PC-9 (cell line): ENCODE data around the gene ARHGAP6. TPM values are rescaled to one million over a fixed set of nuclear protein-coding genes. Genes with fewer than 3 reads are reported as not detected.

Source experiments
- BruUV-seq: library from RNA; stranded (reverse); fragments of 400-500 nt; replicated peaks from 2 replicates; lab custom pipeline; 2021; lab: Mats Ljungman, UMichigan
- CTCF ChIA-PET: fragments of 300-600 bp; sonication (Branson Sonifier 250); formaldehyde crosslinking; loops from one replicate; lab custom pipeline; 2022; ENCODE audit warnings: antibody characterized with exemption; lab: Charles Lee
- POLR2A ChIA-PET: fragments of 300-600 bp; sonication (Branson Sonifier 250); formaldehyde crosslinking; loops from one replicate; lab custom pipeline; 2022; ENCODE audit warnings: antibody characterized with exemption; ENCODE audit not compliant: unreplicated experiment; lab: Charles Lee
- DNase-seq, 2 experiments: peaks; one replicate each; pipeline versions ENCODE4 v3.0.0 to v3.0.0-alpha.2; 2015 to 2022; ENCODE audit warnings: mixed read lengths in 1 of 2
- H2AFZ ChIP-seq: fragments of 200-600 bp; sonication (generic); 2 replicates; pipeline ENCODE4 v1.8.1; 2017; ENCODE audit warnings: antibody characterized with exemption
- H3F3A ChIP-seq: fragments of 200-600 bp; sonication (generic); 2 replicates; pipeline ENCODE4 v1.8.1; 2017; ENCODE audit warnings: antibody characterized with exemption, mild to moderate bottlenecking, low read depth; ENCODE audit not compliant: insufficient read depth
- H3K27ac ChIP-seq: fragments of 200-600 bp; sonication (generic); 2 replicates; pipeline ENCODE4 v1.6.1; 2016; ENCODE audit warnings: mixed run types
- H3K27me3 ChIP-seq: fragments of 200-600 bp; sonication (generic); 2 replicates; pipeline ENCODE4 v1.6.1; 2016; ENCODE audit warnings: low read depth, mixed run types; ENCODE audit not compliant: insufficient read depth
- H3K36me3 ChIP-seq: fragments of 200-600 bp; sonication (generic); 2 replicates; pipeline ENCODE4 v1.6.1; 2016; ENCODE audit warnings: low read depth, mixed run types
- H3K4me1 ChIP-seq: fragments of 200-600 bp; sonication (generic); replicated peaks from 2 replicates; pipeline ENCODE4 v1.6.1; 2016; ENCODE audit warnings: mixed run types; ENCODE audit not compliant: insufficient read depth
- H3K4me2 ChIP-seq: fragments of 200-600 bp; sonication (generic); 2 replicates; pipeline ENCODE4 v1.6.1; 2017; ENCODE audit warnings: mixed run types
- H3K4me3 ChIP-seq: fragments of 200-600 bp; sonication (generic); 2 replicates; pipeline ENCODE4 v1.6.1; 2016; ENCODE audit warnings: mixed run types
- H3K79me2 ChIP-seq: fragments of 200-600 bp; sonication (generic); 2 replicates; pipeline ENCODE4 v1.6.1; 2017; ENCODE audit warnings: low read depth, mixed run types
- H3K9me2 ChIP-seq: fragments of 200-600 bp; sonication (generic); 2 replicates; pipeline ENCODE4 v1.8.1; 2017; ENCODE audit warnings: mild to moderate bottlenecking; ENCODE audit not compliant: insufficient read depth
- H3K9me3 ChIP-seq: fragments of 200-600 bp; sonication (generic); 2 replicates; pipeline ENCODE4 v1.8.1; 2016; ENCODE audit warnings: low read depth; ENCODE audit not compliant: insufficient read depth
- H4K20me1 ChIP-seq: fragments of 200-600 bp; sonication (generic); 2 replicates; pipeline ENCODE4 v1.8.1; 2017; ENCODE audit not compliant: insufficient read depth
- CTCF ChIP-seq: fragments of 200-600 bp; sonication (generic); conservative IDR thresholded peaks from 2 replicates; pipeline ENCODE4 v1.6.1; 2017; ENCODE audit warnings: mixed run types, antibody characterized with exemption, mild to moderate bottlenecking, moderate library complexity
- EZH2 ChIP-seq: fragments of 200-600 bp; sonication (generic); IDR thresholded peaks from 2 replicates; pipeline ENCODE4 v1.8.0; 2017; ENCODE audit warnings: antibody characterized with exemption, low read depth
- intact Hi-C: fragments of 100-400 bp; cut with micrococcal nuclease; formaldehyde crosslinking; loops from one replicate; pipeline ENCODE4 v1.10.0; 2022; ENCODE audit not compliant: unreplicated experiment
- total RNA-seq: library from RNA; stranded (reverse); gene quantifications from 2 replicates; pipeline ENCODE4 v1.2.3, GENCODE V29; 2021

Gene ARHGAP6
- total RNA-seq, 1 experiment from 2014 or later = not detected

GRCh38 chrX:11408783-11409182, 256.9 kb downstream of the ARHGAP6 start:
- no peak for TF ChIP-seq CTCF
- TF ChIP-seq EZH2 = no peak
- H4K20me1 ChIP-seq = no peaks in the 10 kb centered on the region
- no peak overlapping the region for H2AFZ ChIP-seq
- no peaks in the 10 kb centered on the region for H3K4me1 ChIP-seq
- no peaks in the 10 kb centered on the region for H3K27me3 ChIP-seq
- H3K9me2 ChIP-seq = no peaks in the 10 kb centered on the region
- H3K4me3 ChIP-seq = no peak overlapping the region
- no peak overlapping the region for H3K4me2 ChIP-seq
- H3K27ac ChIP-seq = no peak overlapping the region
- POLR2A ChIA-PET = no interaction called here
- H3K9me3 ChIP-seq = no peaks in the 10 kb centered on the region
- no TSS peak for BruUV-seq
- H3K79me2 ChIP-seq = no peaks in the 10 kb centered on the region
- intact Hi-C loops = no loop called here
- no peak for DNase-seq
- H3K36me3 ChIP-seq = no peaks in the 10 kb centered on the region
- CTCF ChIA-PET = no interaction called here
- H3F3A ChIP-seq = no peaks in the 10 kb centered on the region

- Histone ChIP-seq H3K36me3 (no peaks in the 10 kb centered on the region), H3K4me3 (no peak overlapping the region), H3K27me3 (no peaks in the 10 kb centered on the region), H2AFZ (no peak overlapping the region), H3K27ac (no peak overlapping the region), H3K4me1 (no peaks in the 10 kb centered on the region), H3K9me2 (no peaks in the 10 kb centered on the region), H3K4me2 (no peak overlapping the region), H4K20me1 (no peaks in the 10 kb centered on the region), H3K79me2 (no peaks in the 10 kb centered on the region), H3K9me3 (no peaks in the 10 kb centered on the region), H3F3A (no peaks in the 10 kb centered on the region)
- BruUV-seq = no TSS peak
- no peak for DNase-seq
- POLR2A ChIA-PET = no interaction called here
- intact Hi-C loops = no loop called here
- CTCF ChIA-PET = no interaction called here
- TF ChIP-seq CTCF = no peak
- TF ChIP-seq EZH2 = no peak
Measured at GRCh38 chrX:11408109-11408405, 257.7 kb downstream of the ARHGAP6 start.

- Histone ChIP-seq H3K4me3 (no peak overlapping the region), H3K4me2 (no peak overlapping the region), H3K79me2 (no peaks in the 10 kb centered on the region), H4K20me1 (no peaks in the 10 kb centered on the region), H3K27ac (no peak overlapping the region), H3K4me1 (no peaks in the 10 kb centered on the region), H3K9me2 (no peaks in the 10 kb centered on the region), H2AFZ (no peak overlapping the region), H3K27me3 (no peaks in the 10 kb centered on the region), H3K36me3 (no peaks in the 10 kb centered on the region), H3K9me3 (no peaks in the 10 kb centered on the region), H3F3A (no peaks in the 10 kb centered on the region)
- ChIA-PET POLR2A (no interaction called here), CTCF (no interaction called here)
- intact Hi-C loops = no loop called here
- no peak for DNase-seq
- BruUV-seq = no TSS peak
- TF ChIP-seq EZH2 = no peak
- TF ChIP-seq CTCF = no peak
Measured at GRCh38 chrX:11407331-11408108, 258.2 kb downstream of the ARHGAP6 start.
